ENCODE results near the gene SLC1A7.

SLC1A7 gene

GRCh38 chr1:53145942-53146708 is 3.7 kb upstream of the SLC1A7 start:
- no peaks in the 10 kb centered on the region for H3K9me3 Mint-ChIP-seq
- H3K36me3 Mint-ChIP-seq, result no peaks in the 10 kb centered on the region
- peak; percentile 39 for ATAC-seq
- peaks cover 21% of the 10 kb centered on the region for H3K27me3 Mint-ChIP-seq
- H3K4me1 Mint-ChIP-seq, result no peaks in the 10 kb centered on the region
- no peak overlapping the region for H3K27ac Mint-ChIP-seq
- H3K4me3 Mint-ChIP-seq, result no peak overlapping the region

- no peaks in the 10 kb centered on the region for H3K4me1 Mint-ChIP-seq
- no peaks in the 10 kb centered on the region for H3K9me3 Mint-ChIP-seq
- ATAC-seq, result no peak
- H3K4me3 Mint-ChIP-seq, result no peak overlapping the region
- H3K27me3 Mint-ChIP-seq, result peaks cover 21% of the 10 kb centered on the region
- H3K27ac Mint-ChIP-seq, result no peak overlapping the region
- H3K36me3 Mint-ChIP-seq, result no peaks in the 10 kb centered on the region
Measured at GRCh38 chr1:53145619-53145941, 3.1 kb upstream of the SLC1A7 start.

- no peak for ATAC-seq
- Mint-ChIP-seq H3K4me1 (no peaks in the 10 kb centered on the region), H3K9me3 (no peaks in the 10 kb centered on the region), H3K36me3 (no peaks in the 10 kb centered on the region), H3K27me3 (peaks cover 21% of the 10 kb centered on the region), H3K27ac (no peak overlapping the region), H3K4me3 (no peak overlapping the region)
Measured at GRCh38 chr1:53145051-53145600, 2.7 kb upstream of the SLC1A7 start.

GRCh38 chr1:53144201-53144600 is 1.8 kb upstream of the SLC1A7 start:
- no peaks in the 10 kb centered on the region for H3K9me3 Mint-ChIP-seq
- peaks cover 21% of the 10 kb centered on the region for H3K27me3 Mint-ChIP-seq
- ATAC-seq, result no peak
- H3K4me1 Mint-ChIP-seq, result no peaks in the 10 kb centered on the region
- no peak overlapping the region for H3K4me3 Mint-ChIP-seq
- no peaks in the 10 kb centered on the region for H3K36me3 Mint-ChIP-seq
- H3K27ac Mint-ChIP-seq, result no peak overlapping the region

- H3K4me1 Mint-ChIP-seq, result no peaks in the 10 kb centered on the region
- H3K36me3 Mint-ChIP-seq, result no peaks in the 10 kb centered on the region
- H3K27me3 Mint-ChIP-seq, result peaks cover 21% of the 10 kb centered on the region
- no peak overlapping the region for H3K4me3 Mint-ChIP-seq
- ATAC-seq, result no peak
- no peak overlapping the region for H3K27ac Mint-ChIP-seq
- peaks cover 4% of the 10 kb centered on the region for H3K9me3 Mint-ChIP-seq
Measured at GRCh38 chr1:53143527-53143926, 1.1 kb upstream of the SLC1A7 start.

GRCh38 chr1:53141487-53142055 is 867 bp downstream of the SLC1A7 start:
- Mint-ChIP-seq H3K4me3 (no peak overlapping the region), H3K4me1 (no peaks in the 10 kb centered on the region), H3K9me3 (peaks cover 13% of the 10 kb centered on the region), H3K27ac (no peak overlapping the region), H3K36me3 (peaks cover 10% of the 10 kb centered on the region), H3K27me3 (peaks cover 21% of the 10 kb centered on the region)
- ATAC-seq, result no peak

- no peak for ATAC-seq
- peaks cover 13% of the 10 kb centered on the region for H3K9me3 Mint-ChIP-seq
- peaks cover 16% of the 10 kb centered on the region for H3K27me3 Mint-ChIP-seq
- H3K4me3 Mint-ChIP-seq, result no peak overlapping the region
- H3K27ac Mint-ChIP-seq, result no peak overlapping the region
- H3K4me1 Mint-ChIP-seq, result no peaks in the 10 kb centered on the region
- H3K36me3 Mint-ChIP-seq, result peaks cover 10% of the 10 kb centered on the region
Measured at GRCh38 chr1:53140451-53140850, 2.0 kb downstream of the SLC1A7 start.

- Mint-ChIP-seq H3K9me3 (peaks cover 13% of the 10 kb centered on the region), H3K27me3 (peaks cover 11% of the 10 kb centered on the region), H3K27ac (no peak overlapping the region), H3K36me3 (peaks cover 10% of the 10 kb centered on the region), H3K4me3 (no peak overlapping the region), H3K4me1 (no peaks in the 10 kb centered on the region)
- ATAC-seq, result no peak
Measured at GRCh38 chr1:53139951-53140361, 2.5 kb downstream of the SLC1A7 start.

- H3K27me3 Mint-ChIP-seq, result peaks cover 11% of the 10 kb centered on the region
- no peak for ATAC-seq
- H3K36me3 Mint-ChIP-seq, result peaks cover 10% of the 10 kb centered on the region
- H3K4me1 Mint-ChIP-seq, result no peaks in the 10 kb centered on the region
- peaks cover 13% of the 10 kb centered on the region for H3K9me3 Mint-ChIP-seq
- H3K4me3 Mint-ChIP-seq, result no peak overlapping the region
- H3K27ac Mint-ChIP-seq, result no peak overlapping the region
Measured at GRCh38 chr1:53138991-53139884, 3.2 kb downstream of the SLC1A7 start.

GRCh38 chr1:53137729-53138128 is 4.7 kb downstream of the SLC1A7 start:
- peaks cover 13% of the 10 kb centered on the region for H3K9me3 Mint-ChIP-seq
- no peak overlapping the region for H3K4me3 Mint-ChIP-seq
- no peak for ATAC-seq
- no peaks in the 10 kb centered on the region for H3K4me1 Mint-ChIP-seq
- peaks cover 11% of the 10 kb centered on the region for H3K27me3 Mint-ChIP-seq
- no peak overlapping the region for H3K27ac Mint-ChIP-seq
- H3K36me3 Mint-ChIP-seq, result peaks cover 10% of the 10 kb centered on the region

GRCh38 chr1:53135735-53136114 is 6.7 kb downstream of the SLC1A7 start:
- Mint-ChIP-seq H3K4me3 (no peak overlapping the region), H3K27ac (no peak overlapping the region), H3K4me1 (no peaks in the 10 kb centered on the region), H3K27me3 (no peaks in the 10 kb centered on the region), H3K36me3 (peaks cover 10% of the 10 kb centered on the region), H3K9me3 (peaks cover 13% of the 10 kb centered on the region)
- no peak for ATAC-seq

- H3K4me3 Mint-ChIP-seq, result no peak overlapping the region
- peaks cover 13% of the 10 kb centered on the region for H3K9me3 Mint-ChIP-seq
- H3K4me1 Mint-ChIP-seq, result no peaks in the 10 kb centered on the region
- no peak overlapping the region for H3K27ac Mint-ChIP-seq
- no peak for ATAC-seq
- peaks cover 10% of the 10 kb centered on the region for H3K36me3 Mint-ChIP-seq
- no peaks in the 10 kb centered on the region for H3K27me3 Mint-ChIP-seq
Measured at GRCh38 chr1:53134961-53135734, 7.3 kb downstream of the SLC1A7 start.

GRCh38 chr1:53134042-53134485 is 8.4 kb downstream of the SLC1A7 start:
- Mint-ChIP-seq H3K4me1 (no peaks in the 10 kb centered on the region), H3K27ac (no peak overlapping the region), H3K36me3 (peaks cover 10% of the 10 kb centered on the region), H3K4me3 (no peak overlapping the region), H3K9me3 (peaks cover 13% of the 10 kb centered on the region), H3K27me3 (no peaks in the 10 kb centered on the region)
- no peak for ATAC-seq

- no peaks in the 10 kb centered on the region for H3K27me3 Mint-ChIP-seq
- no peak overlapping the region for H3K4me3 Mint-ChIP-seq
- H3K27ac Mint-ChIP-seq, result no peak overlapping the region
- no peak for ATAC-seq
- H3K9me3 Mint-ChIP-seq, result peaks cover 9% of the 10 kb centered on the region
- no peaks in the 10 kb centered on the region for H3K4me1 Mint-ChIP-seq
- peaks cover 10% of the 10 kb centered on the region for H3K36me3 Mint-ChIP-seq
Measured at GRCh38 chr1:53133261-53134041, 9.0 kb downstream of the SLC1A7 start.

Measured in stimulated activated memory B cell treated with anti-CD40 and anti-IgM and Interleukin-4, amounts not matched to agents 10 μg/mL and 1 μg/mL and 100 μg/mL, for 72 hours (primary cell).